Measurements from ENCODE around the gene EPHA3. TPM values are rescaled to one million over a fixed set of nuclear protein-coding genes. Genes with fewer than 3 reads are reported as not detected.

Gene EPHA3
- total RNA-seq, 1 experiment from 2014 or later: 21.5 TPM

DNA sequence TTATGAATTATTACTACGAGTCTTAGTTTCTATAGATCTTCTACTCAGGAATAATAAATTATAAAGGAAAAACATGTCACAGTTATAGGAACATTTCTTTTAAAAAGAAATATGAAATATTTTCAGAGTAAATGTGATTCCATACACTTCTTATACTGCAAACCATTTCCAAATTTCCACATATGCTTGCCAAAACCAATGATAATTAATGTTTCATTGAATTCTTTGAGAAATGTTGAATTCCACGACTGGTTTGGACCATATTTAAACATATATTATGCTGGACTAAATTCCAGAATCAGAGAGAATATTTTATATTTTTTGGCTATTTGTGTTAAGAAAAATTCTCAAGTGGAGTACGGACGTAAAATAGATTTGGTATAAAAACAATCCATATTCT, 144.6 kb downstream of the EPHA3 start:
- no peaks in the 10 kb centered on the region for H3K36me3 ChIP-seq (ENCODE audit: insufficient read depth, low read length, poor library complexity, severe bottlenecking)
- H3K4me1 ChIP-seq (ENCODE audit: insufficient read depth, low read length, poor library complexity, severe bottlenecking): peaks cover 49% of the 10 kb centered on the region
- H3K4me3 ChIP-seq (ENCODE audit: low read depth, low read length, poor library complexity, severe bottlenecking): no peak overlapping the region
- H3K27ac ChIP-seq (ENCODE audit: low read depth, low read length, poor library complexity, severe bottlenecking): no peak overlapping the region
- TF ChIP-seq EZH2 (IDR thresholded peaks at IDR 0.05; ENCODE audit: borderline replicate concordance, low read depth, low read length, poor library complexity, severe bottlenecking): no peak
- TF ChIP-seq, protein P1, sequence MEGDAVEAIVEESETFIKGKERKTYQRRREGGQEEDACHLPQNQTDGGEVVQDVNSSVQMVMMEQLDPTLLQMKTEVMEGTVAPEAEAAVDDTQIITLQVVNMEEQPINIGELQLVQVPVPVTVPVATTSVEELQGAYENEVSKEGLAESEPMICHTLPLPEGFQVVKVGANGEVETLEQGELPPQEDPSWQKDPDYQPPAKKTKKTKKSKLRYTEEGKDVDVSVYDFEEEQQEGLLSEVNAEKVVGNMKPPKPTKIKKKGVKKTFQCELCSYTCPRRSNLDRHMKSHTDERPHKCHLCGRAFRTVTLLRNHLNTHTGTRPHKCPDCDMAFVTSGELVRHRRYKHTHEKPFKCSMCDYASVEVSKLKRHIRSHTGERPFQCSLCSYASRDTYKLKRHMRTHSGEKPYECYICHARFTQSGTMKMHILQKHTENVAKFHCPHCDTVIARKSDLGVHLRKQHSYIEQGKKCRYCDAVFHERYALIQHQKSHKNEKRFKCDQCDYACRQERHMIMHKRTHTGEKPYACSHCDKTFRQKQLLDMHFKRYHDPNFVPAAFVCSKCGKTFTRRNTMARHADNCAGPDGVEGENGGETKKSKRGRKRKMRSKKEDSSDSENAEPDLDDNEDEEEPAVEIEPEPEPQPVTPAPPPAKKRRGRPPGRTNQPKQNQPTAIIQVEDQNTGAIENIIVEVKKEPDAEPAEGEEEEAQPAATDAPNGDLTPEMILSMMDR (conservative IDR thresholded peaks at IDR 0.05; ENCODE audit: low read depth, low read length): no peak
- no TSS peak for BruUV-seq (replicated peaks)
- CTCF ChIA-PET: no interaction called here
- POLR2A ChIA-PET (ENCODE audit: low non-redundant PET): no interaction called here
- H3K27me3 ChIP-seq (replicated peaks; ENCODE audit: insufficient read depth, low read depth, low read length, poor library complexity): no peaks in the 10 kb centered on the region
- intact Hi-C loops (cut with micrococcal nuclease; ENCODE audit: unreplicated experiment): no loop called here
- DNase-seq (ENCODE audit: low spot score): no peak
- H3K9me3 ChIP-seq (ENCODE audit: low read depth, low read length, poor library complexity, severe bottlenecking): no peaks in the 10 kb centered on the region

DNA sequence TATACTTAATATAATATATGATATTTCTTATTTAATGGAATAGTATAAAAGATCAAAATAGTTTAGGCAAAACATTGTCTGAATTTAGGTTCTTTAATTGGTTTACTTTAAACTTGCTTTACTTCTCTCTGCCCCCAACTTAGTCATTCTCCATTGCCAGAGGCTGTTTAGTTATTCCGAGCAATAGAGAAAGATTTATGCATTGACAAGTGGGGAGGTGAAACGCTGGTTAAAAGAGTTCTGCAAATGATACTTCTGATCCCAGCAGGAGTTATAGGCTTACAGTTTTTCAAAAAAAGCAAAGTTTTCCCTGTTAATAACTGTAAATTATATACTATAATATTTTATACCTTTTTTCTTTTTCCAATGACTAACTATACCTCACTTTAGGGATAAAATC, 145.4 kb downstream of the EPHA3 start:
- Histone ChIP-seq H3K27me3 (replicated peaks; ENCODE audit: insufficient read depth, low read depth, low read length, poor library complexity) (no peaks in the 10 kb centered on the region), H3K27ac (ENCODE audit: low read depth, low read length, poor library complexity, severe bottlenecking) (no peak overlapping the region), H3K4me3 (ENCODE audit: low read depth, low read length, poor library complexity, severe bottlenecking) (no peak overlapping the region), H3K36me3 (ENCODE audit: insufficient read depth, low read length, poor library complexity, severe bottlenecking) (no peaks in the 10 kb centered on the region), H3K9me3 (ENCODE audit: low read depth, low read length, poor library complexity, severe bottlenecking) (no peaks in the 10 kb centered on the region), H3K4me1 (ENCODE audit: insufficient read depth, low read length, poor library complexity, severe bottlenecking) (peaks cover 49% of the 10 kb centered on the region)
- intact Hi-C loops (cut with micrococcal nuclease; ENCODE audit: unreplicated experiment): no loop called here
- CTCF ChIA-PET: no interaction called here
- POLR2A ChIA-PET (ENCODE audit: low non-redundant PET): no interaction called here
- peak; percentile 47 for DNase-seq (ENCODE audit: low spot score)
- TF ChIP-seq, protein P1 (conservative IDR thresholded peaks at IDR 0.05; ENCODE audit: low read depth, low read length): no peak
- no peak for TF ChIP-seq EZH2 (IDR thresholded peaks at IDR 0.05; ENCODE audit: borderline replicate concordance, low read depth, low read length, poor library complexity, severe bottlenecking)
- BruUV-seq (replicated peaks): no TSS peak

DNA sequence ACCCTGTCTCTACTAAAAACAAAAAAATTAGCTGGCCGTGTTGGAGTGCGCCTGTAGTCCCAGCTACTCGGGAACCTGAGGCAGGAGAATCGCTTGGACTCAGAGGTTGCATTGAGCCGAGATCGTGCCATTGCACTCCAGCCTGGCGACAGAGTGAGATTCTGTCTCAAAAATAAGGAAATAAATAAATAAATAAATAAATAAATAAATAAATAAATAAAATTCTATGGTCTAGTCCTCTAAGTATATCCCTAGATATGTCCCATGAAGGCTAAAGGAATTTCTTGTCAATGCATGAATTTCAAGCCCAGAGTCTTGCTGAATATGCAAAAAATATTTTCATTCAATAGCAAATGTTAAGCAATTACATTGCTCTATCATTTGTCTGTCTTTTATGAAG, 149.0 kb downstream of the EPHA3 start:
- BruUV-seq (replicated peaks): no TSS peak
- no peak for DNase-seq (ENCODE audit: low spot score)
- intact Hi-C loops (cut with micrococcal nuclease; ENCODE audit: unreplicated experiment): no loop called here
- no peaks in the 10 kb centered on the region for H3K36me3 ChIP-seq (ENCODE audit: insufficient read depth, low read length, poor library complexity, severe bottlenecking)
- H3K9me3 ChIP-seq (ENCODE audit: low read depth, low read length, poor library complexity, severe bottlenecking): no peaks in the 10 kb centered on the region
- POLR2A ChIA-PET (ENCODE audit: low non-redundant PET): no interaction called here
- CTCF ChIA-PET: no interaction called here
- peaks cover 32% of the 10 kb centered on the region for H3K4me1 ChIP-seq (ENCODE audit: insufficient read depth, low read length, poor library complexity, severe bottlenecking)
- no peak for TF ChIP-seq EZH2 (IDR thresholded peaks at IDR 0.05; ENCODE audit: borderline replicate concordance, low read depth, low read length, poor library complexity, severe bottlenecking)
- TF ChIP-seq, protein P1 (conservative IDR thresholded peaks at IDR 0.05; ENCODE audit: low read depth, low read length): no peak
- H3K4me3 ChIP-seq (ENCODE audit: low read depth, low read length, poor library complexity, severe bottlenecking): no peak overlapping the region
- H3K27ac ChIP-seq (ENCODE audit: low read depth, low read length, poor library complexity, severe bottlenecking): no peak overlapping the region
- no peaks in the 10 kb centered on the region for H3K27me3 ChIP-seq (replicated peaks; ENCODE audit: insufficient read depth, low read depth, low read length, poor library complexity)

Data from A673 (cell line).